ENCODE measurements around the gene SRP9. TPM values are rescaled to one million over a fixed set of nuclear protein-coding genes. Genes with fewer than 3 reads are reported as not detected.

SRP9 gene
- total RNA-seq, 4 donors from 2014 or later: 115 to 229 (median 175) TPM

DNA sequence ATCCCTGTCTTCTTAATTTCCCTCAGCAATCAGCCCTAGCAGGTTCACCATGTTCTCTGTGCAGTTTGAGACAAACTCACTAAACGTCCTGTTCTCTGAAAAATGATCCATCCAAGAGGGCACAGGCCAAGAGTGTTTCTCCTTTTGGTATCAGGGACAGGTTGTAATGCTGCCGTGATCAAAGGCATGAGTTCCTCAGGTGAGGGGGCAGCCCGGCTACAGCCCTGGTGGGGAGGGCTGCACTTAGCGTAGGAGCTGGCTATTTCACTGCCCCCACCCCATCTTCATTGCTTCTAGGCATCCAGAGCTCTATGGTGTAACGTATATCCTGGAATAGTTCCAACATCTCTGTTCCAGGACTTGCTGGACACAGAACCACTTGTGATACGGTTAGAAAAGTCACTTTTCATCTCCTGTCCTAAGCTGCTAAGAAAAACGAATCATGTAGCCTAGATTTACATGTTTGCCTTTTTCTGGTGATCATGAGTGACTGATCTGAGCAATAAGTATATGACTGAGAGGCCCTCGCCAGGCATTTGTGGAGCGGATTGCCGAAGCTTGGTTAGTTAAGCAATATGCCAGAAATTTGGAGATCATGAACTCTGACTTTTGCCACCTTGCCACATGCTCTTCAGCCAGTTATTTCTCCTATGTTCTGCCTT, 41.1 kb upstream of the SRP9 start:
- DNase-seq: no peak
- H3K9me3 ChIP-seq: no peaks in the 10 kb centered on the region
- H3K4me1 ChIP-seq: peaks cover 17 to 31% (median 22%) of the 10 kb centered on the region in 3 donors
- intact Hi-C loops (cut with DNase I): no loop called here
- H3K27me3 ChIP-seq: no peaks in the 10 kb centered on the region
- H3K27ac ChIP-seq: peak overlapping the region; percentile 49 to 83 (median 76)
- H3K4me3 ChIP-seq: no peak overlapping the region
- no peaks in the 10 kb centered on the region for H3K36me3 ChIP-seq
- 74 to 84% methylated on average over 5 to 9 of the region's 10 CpGs for WGBS, 2 donors
- TF ChIP-seq, protein P1, sequence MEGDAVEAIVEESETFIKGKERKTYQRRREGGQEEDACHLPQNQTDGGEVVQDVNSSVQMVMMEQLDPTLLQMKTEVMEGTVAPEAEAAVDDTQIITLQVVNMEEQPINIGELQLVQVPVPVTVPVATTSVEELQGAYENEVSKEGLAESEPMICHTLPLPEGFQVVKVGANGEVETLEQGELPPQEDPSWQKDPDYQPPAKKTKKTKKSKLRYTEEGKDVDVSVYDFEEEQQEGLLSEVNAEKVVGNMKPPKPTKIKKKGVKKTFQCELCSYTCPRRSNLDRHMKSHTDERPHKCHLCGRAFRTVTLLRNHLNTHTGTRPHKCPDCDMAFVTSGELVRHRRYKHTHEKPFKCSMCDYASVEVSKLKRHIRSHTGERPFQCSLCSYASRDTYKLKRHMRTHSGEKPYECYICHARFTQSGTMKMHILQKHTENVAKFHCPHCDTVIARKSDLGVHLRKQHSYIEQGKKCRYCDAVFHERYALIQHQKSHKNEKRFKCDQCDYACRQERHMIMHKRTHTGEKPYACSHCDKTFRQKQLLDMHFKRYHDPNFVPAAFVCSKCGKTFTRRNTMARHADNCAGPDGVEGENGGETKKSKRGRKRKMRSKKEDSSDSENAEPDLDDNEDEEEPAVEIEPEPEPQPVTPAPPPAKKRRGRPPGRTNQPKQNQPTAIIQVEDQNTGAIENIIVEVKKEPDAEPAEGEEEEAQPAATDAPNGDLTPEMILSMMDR (IDR thresholded peaks at IDR 0.05): no peak
- TF ChIP-seq POLR2A (IDR thresholded peaks at IDR 0.05): no peak

DNA sequence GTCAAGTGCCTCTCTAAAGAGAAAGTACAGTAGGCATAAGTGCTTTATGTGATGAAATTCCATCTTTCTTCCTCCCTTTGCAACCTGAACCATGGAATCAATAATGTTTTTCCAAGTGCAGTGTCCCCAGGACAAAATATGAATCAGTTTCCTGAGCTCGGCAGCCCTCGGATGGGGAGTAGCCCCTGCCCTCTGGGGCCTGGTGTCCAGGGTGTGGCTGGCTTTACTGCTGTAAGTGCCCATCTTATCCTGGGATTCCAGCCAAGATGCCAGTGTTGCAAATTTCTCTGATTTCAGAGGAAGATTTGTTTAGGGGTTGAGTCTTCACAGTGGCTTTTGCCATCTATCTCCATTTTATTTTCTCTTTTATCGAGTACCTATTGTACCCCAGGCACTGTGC, 40.5 kb upstream of the SRP9 start:
- no peaks in the 10 kb centered on the region for H3K27me3 ChIP-seq
- H3K4me3 ChIP-seq: no peak overlapping the region
- no peaks in the 10 kb centered on the region for H3K36me3 ChIP-seq
- H3K9me3 ChIP-seq: no peaks in the 10 kb centered on the region
- no peak for DNase-seq
- H3K27ac ChIP-seq: no peak overlapping the region
- peaks cover 17 to 31% (median 22%) of the 10 kb centered on the region in 3 donors for H3K4me1 ChIP-seq
- 29% methylated on average over 2 of the region's 3 CpGs; no CpG with 5 or more reads in 1 of the 2 donors for WGBS, 2 donors
- TF ChIP-seq, protein P1 (IDR thresholded peaks at IDR 0.05): no peak
- TF ChIP-seq POLR2A (IDR thresholded peaks at IDR 0.05): no peak
- intact Hi-C loops (cut with DNase I): no loop called here

DNA sequence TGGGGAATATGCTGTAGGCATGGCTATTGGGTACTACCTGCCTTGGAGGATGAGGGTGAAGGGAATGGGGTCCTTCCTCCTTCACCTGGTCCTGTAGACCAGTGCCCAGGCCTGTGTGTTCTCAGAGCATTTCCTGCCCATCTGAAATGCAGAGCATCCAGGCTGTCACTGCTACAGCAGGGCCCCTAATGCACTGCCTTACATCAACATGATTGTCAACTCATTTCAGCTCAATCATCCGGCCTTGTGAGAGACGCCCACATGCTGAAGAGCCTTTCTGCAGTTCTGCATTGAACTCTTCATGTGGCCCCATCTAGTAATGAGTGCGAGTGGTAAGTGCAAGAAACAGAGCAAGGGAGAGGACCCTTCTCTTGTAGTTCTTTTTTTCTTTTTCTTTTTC, 39.8 kb upstream of the SRP9 start:
- no peak overlapping the region for H3K4me3 ChIP-seq
- no peak for DNase-seq
- TF ChIP-seq, protein P1 (IDR thresholded peaks at IDR 0.05): no peak
- TF ChIP-seq POLR2A (IDR thresholded peaks at IDR 0.05): no peak
- H3K9me3 ChIP-seq: no peaks in the 10 kb centered on the region
- intact Hi-C loops (cut with DNase I): no loop called here
- no peak overlapping the region for H3K27ac ChIP-seq
- WGBS, 2 donors: 89 to 95% methylated on average over 3 of the region's 3 CpGs
- no peaks in the 10 kb centered on the region for H3K36me3 ChIP-seq
- H3K27me3 ChIP-seq: no peaks in the 10 kb centered on the region
- H3K4me1 ChIP-seq: peaks cover 17 to 31% (median 22%) of the 10 kb centered on the region in 3 donors

DNA sequence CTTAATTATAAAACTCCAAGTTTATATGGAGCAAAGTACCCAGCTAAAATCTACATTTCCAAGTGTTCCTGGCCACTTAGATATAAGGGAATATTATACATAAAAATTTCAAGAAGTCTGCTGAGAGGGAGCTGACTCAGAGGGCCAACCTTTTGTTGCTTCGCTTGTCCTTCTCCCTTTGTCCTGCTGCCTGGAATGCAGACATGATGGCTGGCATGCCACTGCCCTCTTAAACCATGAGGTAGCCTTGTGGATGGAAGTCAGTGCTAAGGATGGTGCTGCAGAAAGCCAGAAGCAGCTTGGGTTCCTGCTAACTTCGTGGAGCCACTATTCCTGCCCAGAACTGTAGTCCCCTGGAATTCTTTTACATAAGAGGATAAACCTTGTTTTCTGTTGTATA, 38.9 kb upstream of the SRP9 start:
- WGBS, 2 donors: 57 to 100% methylated on average over 2 of the region's 2 CpGs
- H3K4me3 ChIP-seq: no peak overlapping the region
- intact Hi-C loops (cut with DNase I): no loop called here
- peaks cover 17 to 31% (median 22%) of the 10 kb centered on the region in 3 donors for H3K4me1 ChIP-seq
- DNase-seq: no peak
- H3K36me3 ChIP-seq: no peaks in the 10 kb centered on the region
- H3K9me3 ChIP-seq: no peaks in the 10 kb centered on the region
- H3K27me3 ChIP-seq: no peaks in the 10 kb centered on the region
- no peak for TF ChIP-seq POLR2A (IDR thresholded peaks at IDR 0.05)
- TF ChIP-seq, protein P1 (IDR thresholded peaks at IDR 0.05): no peak
- H3K27ac ChIP-seq: no peak overlapping the region

DNA sequence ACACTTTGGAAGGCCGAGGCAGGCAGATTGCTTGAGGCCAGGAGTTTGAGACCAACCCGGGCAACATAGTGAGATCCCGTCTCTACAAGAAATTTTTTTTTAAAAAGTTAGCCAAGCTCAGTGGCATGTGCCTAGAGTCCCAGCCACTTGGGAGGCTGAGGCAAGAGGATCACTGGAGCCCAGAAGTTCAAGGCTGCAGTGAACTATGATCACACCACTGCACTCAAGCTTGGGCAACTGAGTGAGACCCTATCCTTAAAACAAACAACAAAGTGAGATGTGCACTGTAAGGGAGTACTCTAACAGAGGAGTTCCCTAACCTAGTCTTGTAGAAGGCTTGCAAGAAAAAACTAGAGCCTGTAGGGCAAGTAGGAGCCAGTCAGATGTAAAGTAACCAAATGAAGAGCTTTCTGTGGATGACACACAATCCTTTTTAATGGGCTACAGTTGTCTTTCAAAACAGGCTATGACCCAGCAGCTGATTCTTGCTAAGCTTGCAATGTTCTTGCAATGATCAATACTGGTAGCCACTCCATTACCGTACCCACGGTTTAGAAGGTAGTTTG, 38.0 kb upstream of the SRP9 start:
- TF ChIP-seq POLR2A (IDR thresholded peaks at IDR 0.05): no peak
- TF ChIP-seq, protein P1 (IDR thresholded peaks at IDR 0.05): no peak
- Histone ChIP-seq H3K36me3 (no peaks in the 10 kb centered on the region), H3K27me3 (no peaks in the 10 kb centered on the region), H3K9me3 (no peaks in the 10 kb centered on the region), H3K4me3 (no peak overlapping the region), H3K27ac (no peak overlapping the region), H3K4me1 (peaks cover 17 to 29% (median 22%) of the 10 kb centered on the region in 3 donors)
- DNase-seq: no peak
- WGBS, 2 donors: 91 to 94% methylated on average over 5 of the region's 5 CpGs
- intact Hi-C loops (cut with DNase I): no loop called here
